OCI-M2 (cell line): Measurements from ENCODE around the gene HPD.
"Not testable (repeated sequence)": the region's sequence is repeated elsewhere in the genome, so short reads cannot be mapped to it uniquely, and the experiment has no call there.

Experiments
- DNase-seq: peaks from one replicate; lab custom pipeline; 2025; ENCODE audit not compliant: unreplicated experiment; lab: John Stamatoyannopoulos, UW

HPD gene

DNA sequence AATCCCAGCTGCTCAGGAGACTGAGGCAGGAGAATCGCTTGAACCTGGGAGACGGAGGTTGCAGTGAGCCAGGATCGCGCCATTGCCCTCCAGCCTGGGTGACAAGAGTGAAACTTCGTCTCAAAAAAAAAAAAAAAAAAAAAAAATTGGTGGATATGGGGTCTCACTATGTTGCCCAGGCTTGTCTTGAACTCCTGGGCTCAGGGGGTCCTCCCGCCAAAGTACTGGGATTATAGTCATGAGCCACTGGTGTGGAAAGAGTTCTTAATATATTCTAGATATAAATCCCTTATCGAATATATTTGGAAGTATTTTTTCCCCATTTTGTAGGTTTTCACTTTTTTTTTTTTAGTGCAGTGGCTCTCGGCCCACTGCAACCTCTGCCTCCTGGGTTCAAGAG is 10.6 kb upstream of the HPD start:
- not testable (repeated sequence) for DNase-seq

DNA sequence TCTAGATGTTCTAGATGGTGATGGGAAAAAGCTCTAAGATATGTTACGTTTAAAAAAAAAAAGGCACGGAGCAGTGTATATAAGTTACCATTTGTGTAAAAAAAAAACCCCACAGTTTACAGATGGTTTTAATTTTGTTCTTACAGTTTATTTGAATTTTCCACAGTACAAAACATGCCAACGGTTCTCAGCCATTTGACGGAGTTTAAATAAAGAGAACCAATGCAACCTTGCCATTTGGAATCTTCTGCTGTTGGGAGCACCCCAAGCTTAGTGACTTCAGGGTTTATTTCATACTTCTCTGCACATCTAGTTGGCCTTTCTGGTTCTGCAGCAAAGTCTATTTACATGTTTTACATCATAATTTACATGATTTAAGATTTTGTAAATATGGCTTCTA is 7.7 kb upstream of the HPD start:
- DNase-seq = no peak

DNA sequence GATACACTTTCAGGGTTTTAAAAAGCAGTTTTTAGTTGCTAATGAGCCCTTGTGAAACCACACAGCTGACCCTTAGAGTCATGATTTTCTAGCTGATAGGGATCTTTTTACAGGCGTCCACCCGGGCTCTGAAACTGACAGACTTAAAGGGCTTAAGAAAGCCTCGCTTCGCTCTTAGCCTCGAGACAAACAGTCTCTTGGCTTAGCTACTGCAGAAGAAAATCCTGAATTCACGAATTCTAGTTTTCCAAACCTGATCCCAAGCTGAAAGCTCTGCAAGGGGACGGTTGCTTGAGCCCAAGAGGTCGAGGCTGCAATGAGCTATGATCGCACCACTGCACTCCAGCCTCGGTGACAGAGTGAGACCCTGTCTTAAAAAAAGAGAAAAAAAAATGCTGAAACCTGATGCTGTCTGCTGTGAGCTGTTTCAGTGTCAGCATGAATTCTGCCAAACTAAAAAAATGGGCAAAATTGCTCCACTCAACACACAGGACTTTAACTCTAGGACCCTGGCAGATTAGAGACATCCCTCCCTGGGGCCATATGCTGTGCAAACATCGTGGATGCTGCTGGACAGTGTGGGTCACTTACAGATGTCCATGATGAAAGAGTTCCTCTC is 3.1 kb upstream of the HPD start:
- no peak for DNase-seq

DNA sequence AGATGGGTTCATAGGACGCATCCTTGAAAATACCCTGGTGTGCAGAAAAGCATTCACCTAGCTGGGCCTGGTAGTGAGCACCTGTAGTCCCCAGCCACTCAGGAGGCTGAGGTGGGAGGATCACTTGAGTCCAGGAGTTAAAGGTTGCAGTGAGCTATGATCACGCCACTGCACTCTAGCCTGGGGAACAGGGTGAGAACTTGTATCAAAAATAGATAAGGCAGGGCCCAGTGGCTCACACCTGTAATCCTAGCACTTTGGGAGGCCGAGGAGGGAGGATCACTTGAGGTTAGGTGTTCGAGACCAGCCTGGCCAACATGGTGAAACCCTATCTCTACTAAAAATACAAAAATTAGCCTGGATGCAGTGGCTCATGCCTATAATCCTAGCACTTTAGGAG is 2.0 kb upstream of the HPD start:
- DNase-seq = not testable (repeated sequence)

DNA sequence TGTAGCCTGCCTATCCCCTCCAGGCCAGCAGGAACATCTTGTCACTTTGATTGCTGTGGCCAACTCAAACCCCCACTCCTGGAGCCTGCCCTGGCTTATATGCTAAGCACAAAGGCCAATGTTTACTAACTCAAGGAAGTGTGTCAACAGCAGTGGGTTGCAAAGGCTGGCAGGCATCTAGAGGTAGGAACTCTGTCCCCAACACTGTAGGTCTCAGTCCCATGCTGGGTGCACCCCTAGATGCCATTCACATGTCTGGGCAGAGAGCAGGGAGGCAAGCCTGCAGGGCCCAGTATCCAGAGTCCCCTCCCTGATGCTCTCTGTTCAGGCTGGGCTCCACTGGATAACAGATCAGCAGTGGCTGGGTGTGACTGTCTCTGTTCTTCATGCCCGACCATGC is 1.6 kb upstream of the HPD start:
- no peak for DNase-seq

DNA sequence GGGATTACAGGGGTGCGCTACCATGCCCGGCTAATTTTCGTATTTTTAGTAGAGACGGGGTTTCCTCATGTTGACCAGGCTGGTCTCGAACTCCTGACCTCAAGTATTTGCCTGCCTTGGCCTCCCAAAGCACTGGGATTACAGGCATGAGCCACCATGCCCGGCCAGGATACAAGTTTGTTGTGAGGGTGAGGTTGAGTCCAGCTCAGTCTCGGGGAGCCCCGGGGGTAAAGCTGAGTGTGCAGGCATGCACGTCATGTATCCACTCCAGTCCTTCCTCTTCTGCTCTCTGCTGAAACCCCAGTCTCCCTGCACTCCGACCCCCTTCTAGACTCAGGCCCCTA is 369 bp downstream of the HPD start:
- DNase-seq = no peak

DNA sequence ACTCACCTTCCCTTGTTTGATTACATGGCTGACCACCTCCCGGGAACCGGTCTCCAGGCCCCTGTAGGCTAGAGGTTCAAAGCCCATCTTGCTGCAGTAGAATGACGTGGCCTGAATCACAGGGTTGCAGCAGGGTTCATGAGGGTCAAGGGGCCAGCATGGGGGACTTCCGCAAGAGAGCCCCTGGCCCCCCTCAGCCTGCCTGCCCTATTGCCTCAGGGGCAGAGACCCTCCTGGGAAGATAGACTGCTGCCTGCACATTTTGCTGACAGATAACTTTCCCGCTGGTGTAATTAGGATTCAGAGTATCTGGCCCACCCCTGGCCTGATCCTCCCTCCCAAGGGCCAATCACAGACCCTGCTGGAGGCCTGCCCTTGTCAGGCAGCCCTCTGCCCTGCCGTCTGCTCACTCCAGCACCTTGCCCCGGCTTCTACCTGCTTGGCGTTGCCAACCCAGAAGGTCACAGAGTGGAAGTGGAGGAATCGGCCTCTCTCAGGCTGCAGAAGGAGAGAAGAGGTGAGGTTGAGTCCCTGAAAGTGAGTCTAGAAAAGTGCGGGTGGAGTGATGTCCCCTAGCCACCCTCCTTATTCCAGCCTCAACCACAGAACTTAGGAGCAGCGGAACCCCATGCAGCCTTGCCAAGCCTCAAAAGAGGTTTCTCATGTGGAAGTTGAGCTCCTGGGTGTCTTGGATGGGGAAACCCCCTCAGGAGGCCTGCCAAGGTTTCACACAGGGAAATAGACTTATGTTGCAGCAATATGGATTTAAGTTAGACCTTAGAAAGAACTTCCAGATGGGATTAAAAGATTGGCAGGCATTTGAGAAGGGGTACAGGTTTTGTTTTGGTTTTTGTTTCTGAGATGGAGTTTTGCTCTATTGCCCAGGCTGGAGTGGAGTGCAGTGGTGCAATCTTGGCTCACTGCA is 1.1 kb downstream of the HPD start:
- DNase-seq = no peak

DNA sequence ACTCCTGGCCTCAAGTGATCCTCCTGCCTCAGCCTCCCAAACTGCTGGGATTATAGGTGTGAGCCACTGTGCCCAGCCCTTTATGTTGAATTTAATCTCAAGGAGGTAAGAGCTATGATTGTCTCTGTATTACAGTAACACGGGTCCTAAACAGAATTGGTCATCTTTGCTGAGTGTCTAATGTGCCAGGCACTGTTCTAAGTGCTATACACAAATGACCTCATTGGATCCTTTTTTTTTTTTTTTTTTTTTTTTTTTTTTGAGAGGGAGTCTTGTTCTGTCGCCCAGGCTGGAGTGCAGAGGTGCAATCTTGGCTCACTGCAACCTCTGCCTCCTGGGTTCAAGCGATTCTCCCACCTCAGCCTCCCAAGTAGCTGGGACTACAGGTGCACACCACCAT is 6.3 kb downstream of the HPD start:
- DNase-seq = not testable (repeated sequence)

DNA sequence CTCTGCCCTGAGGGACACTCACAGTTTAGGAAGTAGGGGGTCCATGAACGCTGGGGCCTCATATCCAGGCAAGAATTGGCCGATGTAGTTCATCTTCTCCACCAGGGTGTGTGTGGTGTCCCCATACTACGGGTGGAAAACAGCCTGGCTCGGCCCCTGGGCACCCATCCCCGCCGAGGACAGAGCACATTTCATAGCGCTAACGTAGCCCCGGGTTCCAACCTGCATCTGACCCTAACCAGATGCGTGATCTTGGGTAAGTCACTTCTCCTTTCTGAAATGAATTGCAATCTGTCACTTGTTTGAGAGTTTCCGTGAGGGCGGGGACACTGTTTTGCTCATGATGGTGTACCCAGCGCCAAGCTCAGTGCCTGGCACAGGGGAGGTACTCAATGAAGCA is 9.0 kb downstream of the HPD start:
- no peak for DNase-seq

DNA sequence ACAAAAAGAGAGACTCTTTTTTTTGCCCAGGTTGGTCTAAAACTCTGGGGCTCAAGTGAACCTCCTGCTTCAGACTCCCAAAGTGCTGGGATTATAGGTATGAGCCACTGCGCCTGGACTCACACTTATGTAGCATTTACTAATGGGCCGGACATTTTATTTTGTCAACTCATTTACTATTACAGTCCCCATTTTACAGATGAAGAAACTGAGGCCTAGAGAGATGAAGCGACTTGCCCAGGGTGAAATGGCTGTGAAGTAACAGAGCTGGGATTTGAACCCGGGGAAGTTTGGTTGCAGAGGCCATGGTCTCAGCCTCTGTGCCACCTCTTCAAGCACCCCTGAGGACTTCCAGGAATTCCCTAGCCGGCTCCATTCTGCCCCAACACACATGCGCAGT is 9.4 kb downstream of the HPD start:
- DNase-seq = no peak

DNA sequence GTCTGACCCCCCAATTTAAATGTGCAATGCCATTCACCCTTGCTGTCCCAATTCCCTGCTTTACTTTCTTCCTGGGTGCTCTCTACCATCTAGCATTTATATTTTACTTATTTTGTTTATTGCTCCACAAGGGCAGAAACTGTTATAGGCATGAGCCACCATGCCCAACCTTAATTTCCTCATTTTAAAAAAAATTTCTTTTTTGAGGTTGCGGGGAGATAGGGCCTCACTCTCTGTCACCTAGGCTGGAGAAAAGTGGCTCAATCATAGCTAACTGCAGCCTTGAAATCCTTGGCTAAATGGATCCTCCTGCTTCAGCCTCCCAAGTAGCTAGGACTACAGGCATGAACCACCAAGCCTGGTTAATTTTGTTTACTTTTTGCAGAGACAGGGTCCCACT is 13.0 kb downstream of the HPD start:
- DNase-seq = no peak

DNA sequence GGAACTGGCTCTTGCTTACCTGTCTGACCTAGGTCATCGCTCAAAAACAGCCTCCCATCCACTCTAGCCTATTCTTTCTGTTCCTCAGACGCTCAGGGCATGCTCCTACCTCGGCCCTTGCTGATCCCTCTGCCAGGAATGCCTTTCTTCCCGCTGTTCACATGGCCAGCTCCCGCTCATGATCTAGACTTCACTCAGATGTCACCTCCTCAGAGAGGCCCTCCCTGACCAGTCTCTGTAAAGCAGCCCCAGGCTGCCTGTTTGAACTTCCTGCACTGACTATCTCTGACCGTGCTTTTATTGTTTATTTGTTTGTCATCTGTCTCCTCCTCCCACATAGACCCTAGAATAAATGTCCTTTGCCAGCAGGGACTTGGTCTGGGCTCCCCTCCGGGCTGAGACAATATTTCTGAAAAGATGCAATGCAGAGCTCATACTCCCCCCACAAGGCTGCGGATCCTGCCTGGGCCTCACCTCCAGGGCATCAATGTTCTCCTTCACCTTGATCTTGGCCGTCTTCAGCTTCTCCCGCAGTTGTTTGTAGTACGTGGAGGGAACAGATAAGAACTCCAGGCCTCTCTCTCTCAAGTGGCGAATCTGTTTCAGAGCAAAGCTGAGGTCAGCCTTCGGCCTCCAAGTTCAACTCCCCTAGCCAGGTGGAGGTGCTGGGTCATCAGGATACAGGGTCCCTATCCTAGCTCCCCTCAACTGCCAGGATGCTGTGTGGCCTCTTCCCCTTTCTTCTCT is 15.2 kb downstream of the HPD start:
- DNase-seq = no peak

DNA sequence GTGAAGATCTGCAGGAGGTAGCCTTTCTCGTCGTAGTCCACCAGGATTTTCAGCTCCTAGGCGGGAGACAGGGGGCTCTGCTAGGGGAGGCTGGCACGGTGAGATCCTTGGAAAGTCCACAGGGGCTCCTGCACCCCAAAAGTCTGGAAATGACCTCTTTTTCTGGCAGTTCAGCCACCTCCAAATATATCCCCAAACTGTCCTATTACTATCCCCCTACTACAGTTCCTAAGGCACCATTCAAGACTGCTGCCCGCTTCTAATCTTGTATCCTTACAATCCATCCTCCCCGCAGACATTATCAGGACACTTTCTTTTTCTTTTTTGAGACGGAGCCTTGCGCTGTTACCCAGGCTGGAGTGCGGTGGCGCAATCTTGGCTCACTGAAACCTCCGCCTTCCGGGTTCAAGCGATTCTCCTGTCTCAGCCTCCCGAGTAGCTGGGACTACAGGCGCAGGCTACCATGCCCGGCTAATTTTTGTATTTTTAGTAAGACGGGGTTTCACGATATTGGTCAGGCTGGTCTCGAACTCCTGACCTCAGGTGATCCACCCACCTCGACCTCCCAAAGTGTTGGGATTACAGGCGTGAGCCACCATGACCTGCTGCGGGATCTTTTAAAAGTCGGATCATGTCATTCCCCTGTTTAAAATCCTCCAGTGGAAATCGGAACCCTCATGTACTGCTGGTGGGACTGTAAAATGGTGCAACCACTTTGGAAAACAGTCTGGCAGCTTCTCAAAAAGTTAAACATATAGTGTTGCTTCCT is 18.5 kb downstream of the HPD start:
- DNase-seq = no peak

DNA sequence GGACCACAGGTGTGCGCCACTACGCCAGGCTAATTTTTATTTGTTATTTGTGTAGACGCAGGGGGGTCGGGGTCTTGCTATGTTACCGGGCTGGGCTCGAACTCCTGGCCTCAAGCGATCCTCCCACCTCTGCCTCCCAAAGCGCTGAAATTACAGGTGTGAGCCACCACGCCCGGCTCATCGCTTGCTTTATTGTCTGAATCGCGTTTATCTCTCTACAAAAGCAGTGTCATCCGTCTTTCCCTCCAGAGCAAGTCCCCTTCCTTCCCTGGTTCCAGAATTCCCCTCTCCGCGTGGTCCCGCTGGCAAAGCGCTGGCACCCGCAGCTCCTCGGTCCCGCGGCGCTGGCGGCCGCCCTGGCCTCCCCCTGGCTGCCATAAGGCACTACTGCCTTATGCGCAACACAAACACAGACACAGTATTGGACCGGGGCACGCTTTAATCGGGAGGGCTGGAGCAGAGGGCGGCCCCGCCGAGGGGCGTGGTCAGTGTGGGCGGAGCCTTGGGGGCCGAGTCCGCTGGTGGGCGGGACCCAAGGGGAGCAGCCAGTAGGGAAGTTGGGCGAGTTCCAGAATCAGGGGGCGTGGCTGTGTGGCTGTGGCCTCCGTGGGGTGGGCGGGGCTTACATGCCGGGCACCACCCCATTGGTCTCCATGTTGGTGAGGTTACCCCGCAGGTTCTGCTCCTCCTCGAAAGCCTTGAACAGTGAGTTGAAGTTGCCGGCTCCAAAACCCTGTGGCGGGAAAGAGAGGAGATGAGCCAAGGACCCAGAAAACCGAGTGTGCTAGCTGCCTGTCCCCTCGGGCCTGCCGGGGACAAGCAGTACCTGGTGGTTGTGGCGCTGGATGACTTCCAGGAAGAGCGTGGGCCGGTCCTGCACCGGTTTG is 19.3 kb downstream of the HPD start:
- peak; percentile 91 for DNase-seq

DNA sequence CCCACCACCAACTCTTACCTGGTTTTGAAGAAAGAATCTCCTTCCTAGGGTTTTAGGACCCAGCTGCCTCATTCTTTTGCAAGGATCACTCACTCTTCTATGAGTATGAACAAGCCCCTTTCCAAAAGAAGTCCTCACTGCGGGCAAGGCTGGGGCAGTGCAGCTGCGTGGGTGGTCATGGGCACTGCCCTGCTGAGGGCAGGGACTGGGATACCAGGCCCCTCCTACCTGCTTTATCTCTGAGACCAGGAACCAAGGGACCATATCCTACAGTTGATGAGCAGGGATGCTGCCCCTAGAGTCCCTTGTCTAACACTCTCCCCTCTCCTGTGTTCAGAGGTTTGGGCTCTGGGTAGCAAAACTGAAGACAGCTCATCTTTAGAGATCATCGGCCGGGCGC is 20.5 kb downstream of the HPD start:
- DNase-seq = no peak

DNA sequence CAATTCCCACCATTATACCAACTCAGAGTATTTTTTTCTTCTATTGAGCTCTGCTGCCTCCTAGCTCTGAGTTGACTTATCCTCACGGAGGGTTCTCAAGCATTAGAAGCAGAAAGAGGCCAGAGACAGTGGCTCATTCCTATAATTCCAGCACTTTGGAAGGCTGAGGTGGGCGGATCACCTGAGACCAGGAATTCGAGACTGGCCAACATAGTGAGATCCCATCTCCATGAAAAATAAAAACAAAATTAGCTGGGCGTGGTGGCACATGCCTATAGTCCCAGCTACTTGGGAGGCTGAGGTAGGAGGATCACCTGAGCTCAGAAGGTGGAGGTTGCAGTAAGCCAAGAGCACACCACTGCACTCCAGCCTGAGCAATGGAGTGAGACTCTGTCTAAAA is 21.0 kb downstream of the HPD start:
- no peak for DNase-seq

DNA sequence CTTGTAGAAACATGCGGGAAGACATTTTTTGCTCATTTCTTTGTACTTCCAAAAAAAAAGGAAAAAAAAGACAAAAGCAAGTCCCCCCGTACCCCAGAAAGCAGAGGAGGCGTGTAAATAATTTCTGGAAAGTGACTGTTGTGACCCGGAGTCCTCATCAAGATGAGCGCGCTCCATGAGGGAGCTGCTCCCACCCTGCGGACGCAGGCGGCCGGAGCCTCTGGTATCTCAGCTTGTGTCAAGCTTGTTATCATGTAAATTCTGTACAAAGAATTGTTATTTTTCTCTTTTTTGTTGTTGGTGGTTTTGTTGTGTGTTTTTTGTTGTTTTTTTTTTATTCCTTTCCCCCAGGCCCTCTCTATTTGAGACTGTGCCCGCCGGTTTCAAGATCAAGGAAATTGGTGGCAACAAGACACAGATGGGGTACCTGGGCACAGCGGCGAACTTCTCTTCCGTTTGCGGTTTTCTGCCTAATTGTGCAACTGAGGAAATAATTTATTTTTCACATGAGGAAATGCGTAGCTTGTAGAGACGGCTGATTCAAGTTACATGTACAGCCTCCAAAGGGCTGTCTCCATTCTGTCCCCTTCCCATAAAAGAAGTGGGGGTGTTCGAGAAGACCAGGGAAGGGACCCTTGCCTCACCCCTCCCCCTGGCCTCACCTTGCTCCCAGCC is 27.0 kb downstream of the HPD start:
- DNase-seq = no peak

DNA sequence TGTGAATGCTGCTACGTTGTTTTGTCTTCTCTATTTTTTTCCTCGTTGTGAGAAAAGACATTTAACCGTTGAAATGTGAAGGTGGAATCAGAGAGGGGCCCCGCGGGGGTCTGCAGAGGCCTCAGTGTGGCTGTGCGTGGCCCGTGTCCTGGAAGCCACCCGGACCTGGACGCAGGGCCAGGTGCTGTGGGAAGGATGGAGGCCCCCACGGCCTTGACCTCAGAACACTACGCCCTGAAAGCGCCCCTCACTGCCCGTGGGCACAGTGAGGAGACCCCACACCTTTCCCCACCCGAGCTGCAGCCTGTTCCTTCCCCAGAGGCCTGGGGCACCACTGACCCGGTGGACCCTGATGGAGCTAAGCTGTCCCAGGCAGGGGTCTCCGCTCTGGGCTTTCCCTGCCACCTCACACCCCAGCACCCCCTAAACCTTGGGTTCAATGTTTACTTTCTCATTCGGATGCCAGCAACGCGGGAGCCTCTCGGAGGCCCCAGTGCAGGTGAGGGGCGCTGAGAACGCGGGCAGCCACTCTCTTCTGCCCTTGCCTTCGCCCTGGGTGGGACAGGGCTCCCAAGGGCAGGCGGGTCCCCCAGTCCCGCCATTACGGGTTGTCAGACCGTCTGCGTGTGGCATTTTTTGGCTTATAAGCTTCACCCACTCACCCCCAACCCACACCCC is 27.9 kb downstream of the HPD start:
- DNase-seq = no peak

DNA sequence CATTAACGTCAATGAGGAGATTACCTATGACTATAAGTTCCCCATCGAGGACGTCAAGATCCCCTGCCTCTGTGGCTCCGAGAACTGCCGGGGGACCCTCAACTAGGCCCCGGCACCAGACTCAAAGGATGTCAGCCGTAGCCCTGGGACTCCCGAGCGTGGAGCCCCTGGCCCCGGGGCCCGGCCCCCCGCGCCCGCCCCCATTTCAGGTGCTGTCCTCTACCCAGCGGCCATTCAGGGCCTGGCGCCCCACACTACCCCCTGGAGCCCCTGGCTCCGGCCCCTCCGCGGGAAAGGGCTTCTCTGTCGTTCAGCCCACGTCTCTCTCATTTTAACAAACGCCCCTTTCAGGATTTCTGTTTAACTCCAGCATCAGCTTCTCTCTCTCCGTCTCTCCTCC is 28.5 kb downstream of the HPD start:
- DNase-seq = no peak
